A673 (cell line): ENCODE measurements around the gene OVCA2.

Experiments used
- EZH2 ChIP-seq: fragments of 200-600 bp; sonication (generic); IDR thresholded peaks from 2 replicates; pipeline ENCODE4 v1.6.1; 2017; ENCODE audit warnings: borderline replicate concordance, low read depth, mild to moderate bottlenecking, mixed read lengths, antibody characterized with exemption, low read length; ENCODE audit not compliant: poor library complexity, severe bottlenecking
- TF ChIP-seq, protein P1 (sequence below): fragments of 300-800, 200-600 bp; sonication (generic); conservative IDR thresholded peaks from 2 replicates; pipeline ENCODE4 v1.5.1; 2017; ENCODE audit warnings: low read depth, mild to moderate bottlenecking, antibody characterized with exemption, low read length, moderate library complexity, mixed read lengths

DNA sequence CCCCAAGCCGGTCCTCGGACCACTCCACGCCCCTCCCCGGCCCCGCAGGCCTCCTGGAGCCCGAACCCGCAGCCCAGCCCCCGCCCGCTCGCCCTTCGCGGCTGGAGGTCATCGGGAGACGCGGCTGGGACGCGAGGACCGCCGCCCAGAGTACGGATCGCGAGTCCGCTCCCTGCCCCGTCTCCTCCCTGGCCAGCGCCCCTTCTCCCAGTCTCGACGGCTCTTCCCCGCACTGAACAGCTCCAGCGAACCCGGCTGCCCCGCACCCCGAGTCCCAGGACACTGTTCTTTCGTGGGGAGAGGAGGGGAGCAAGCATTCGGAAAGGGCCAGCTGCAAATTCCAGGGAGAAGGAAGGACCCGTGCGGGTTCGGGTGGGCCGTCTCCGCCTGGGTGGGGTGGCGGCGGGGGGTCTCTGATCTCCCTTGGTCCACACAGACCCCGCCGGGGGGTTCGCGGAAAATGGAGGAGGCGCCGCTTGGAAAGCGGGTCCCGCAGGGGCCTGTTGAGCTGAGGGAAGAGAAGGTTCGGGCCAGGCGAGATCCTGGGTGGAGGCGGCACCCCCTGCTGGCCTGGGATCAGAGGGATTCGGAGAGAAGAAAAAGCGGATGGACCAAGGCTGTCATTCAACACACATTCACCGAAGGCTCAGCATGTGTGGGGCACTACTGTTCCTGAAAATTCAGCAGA, 16.1 kb upstream of the OVCA2 start:
- TF ChIP-seq, protein P1, sequence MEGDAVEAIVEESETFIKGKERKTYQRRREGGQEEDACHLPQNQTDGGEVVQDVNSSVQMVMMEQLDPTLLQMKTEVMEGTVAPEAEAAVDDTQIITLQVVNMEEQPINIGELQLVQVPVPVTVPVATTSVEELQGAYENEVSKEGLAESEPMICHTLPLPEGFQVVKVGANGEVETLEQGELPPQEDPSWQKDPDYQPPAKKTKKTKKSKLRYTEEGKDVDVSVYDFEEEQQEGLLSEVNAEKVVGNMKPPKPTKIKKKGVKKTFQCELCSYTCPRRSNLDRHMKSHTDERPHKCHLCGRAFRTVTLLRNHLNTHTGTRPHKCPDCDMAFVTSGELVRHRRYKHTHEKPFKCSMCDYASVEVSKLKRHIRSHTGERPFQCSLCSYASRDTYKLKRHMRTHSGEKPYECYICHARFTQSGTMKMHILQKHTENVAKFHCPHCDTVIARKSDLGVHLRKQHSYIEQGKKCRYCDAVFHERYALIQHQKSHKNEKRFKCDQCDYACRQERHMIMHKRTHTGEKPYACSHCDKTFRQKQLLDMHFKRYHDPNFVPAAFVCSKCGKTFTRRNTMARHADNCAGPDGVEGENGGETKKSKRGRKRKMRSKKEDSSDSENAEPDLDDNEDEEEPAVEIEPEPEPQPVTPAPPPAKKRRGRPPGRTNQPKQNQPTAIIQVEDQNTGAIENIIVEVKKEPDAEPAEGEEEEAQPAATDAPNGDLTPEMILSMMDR, result peak; percentile 63
- TF ChIP-seq EZH2, result no peak
